GM19035 (cell line): Measurements from ENCODE around the gene IQCH.
"Not testable (repeated sequence)": the region's sequence is repeated elsewhere in the genome, so short reads cannot be mapped to it uniquely, and the experiment has no call there.

Experiments
- ATAC-seq: cut with Tn5 transposase; IDR thresholded peaks from one replicate; pipeline ENCODE4 v1.9.1; 2021; ENCODE audit not compliant: unreplicated experiment

The IQCH gene

GRCh38 chr15:67349634-67350033, 95.0 kb downstream of the IQCH start:
- no peak for ATAC-seq

GRCh38 chr15:67350042-67350441, 95.5 kb downstream of the IQCH start:
- ATAC-seq = no peak

GRCh38 chr15:67358391-67358790, 103.8 kb downstream of the IQCH start:
- no peak for ATAC-seq

GRCh38 chr15:67358812-67359211, 104.2 kb downstream of the IQCH start:
- no peak for ATAC-seq

- ATAC-seq = no peak
These were observed 105.0 kb downstream of the IQCH start for GRCh38 chr15:67359431-67360079.

GRCh38 chr15:67361100-67361499, 106.5 kb downstream of the IQCH start:
- ATAC-seq = no peak

- ATAC-seq = not testable (repeated sequence)
These were observed 109.1 kb downstream of the IQCH start for GRCh38 chr15:67363712-67364111.

GRCh38 chr15:67365994-67366393, 111.4 kb downstream of the IQCH start:
- ATAC-seq = no peak

- ATAC-seq = no peak
These were observed 112.3 kb downstream of the IQCH start for GRCh38 chr15:67366904-67367303.

- no peak for ATAC-seq
These were observed 114.9 kb downstream of the IQCH start for GRCh38 chr15:67369359-67369998.

GRCh38 chr15:67370206-67370954, 115.8 kb downstream of the IQCH start:
- ATAC-seq = no peak

- no peak for ATAC-seq
These were observed 118.0 kb downstream of the IQCH start for GRCh38 chr15:67372543-67372942.

GRCh38 chr15:67372986-67373675, 118.5 kb downstream of the IQCH start:
- no peak for ATAC-seq

- ATAC-seq = no peak
These were observed 119.4 kb downstream of the IQCH start for GRCh38 chr15:67373971-67374370.

GRCh38 chr15:67379530-67379929, 124.9 kb downstream of the IQCH start:
- no peak for ATAC-seq

GRCh38 chr15:67380921-67381320, 126.3 kb downstream of the IQCH start:
- no peak for ATAC-seq

- ATAC-seq = no peak
These were observed 126.9 kb downstream of the IQCH start for GRCh38 chr15:67381416-67382045.

- ATAC-seq = no peak
These were observed 128.1 kb downstream of the IQCH start for GRCh38 chr15:67382723-67383122.

GRCh38 chr15:67383899-67384298, 129.3 kb downstream of the IQCH start:
- ATAC-seq = no peak

GRCh38 chr15:67384761-67385160, 130.2 kb downstream of the IQCH start:
- ATAC-seq = no peak

- no peak for ATAC-seq
These were observed 131.4 kb downstream of the IQCH start for GRCh38 chr15:67385971-67386370.
